ENCODE data around the gene TFPI.

Gene TFPI

GRCh38 chr2:187419808-187420207 lies 134.4 kb downstream of the TFPI start:
- no peak overlapping the region for H3K4me3 ChIP-seq (ENCODE audit: low read length)
- TF ChIP-seq, protein P1, sequence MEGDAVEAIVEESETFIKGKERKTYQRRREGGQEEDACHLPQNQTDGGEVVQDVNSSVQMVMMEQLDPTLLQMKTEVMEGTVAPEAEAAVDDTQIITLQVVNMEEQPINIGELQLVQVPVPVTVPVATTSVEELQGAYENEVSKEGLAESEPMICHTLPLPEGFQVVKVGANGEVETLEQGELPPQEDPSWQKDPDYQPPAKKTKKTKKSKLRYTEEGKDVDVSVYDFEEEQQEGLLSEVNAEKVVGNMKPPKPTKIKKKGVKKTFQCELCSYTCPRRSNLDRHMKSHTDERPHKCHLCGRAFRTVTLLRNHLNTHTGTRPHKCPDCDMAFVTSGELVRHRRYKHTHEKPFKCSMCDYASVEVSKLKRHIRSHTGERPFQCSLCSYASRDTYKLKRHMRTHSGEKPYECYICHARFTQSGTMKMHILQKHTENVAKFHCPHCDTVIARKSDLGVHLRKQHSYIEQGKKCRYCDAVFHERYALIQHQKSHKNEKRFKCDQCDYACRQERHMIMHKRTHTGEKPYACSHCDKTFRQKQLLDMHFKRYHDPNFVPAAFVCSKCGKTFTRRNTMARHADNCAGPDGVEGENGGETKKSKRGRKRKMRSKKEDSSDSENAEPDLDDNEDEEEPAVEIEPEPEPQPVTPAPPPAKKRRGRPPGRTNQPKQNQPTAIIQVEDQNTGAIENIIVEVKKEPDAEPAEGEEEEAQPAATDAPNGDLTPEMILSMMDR (IDR thresholded peaks at IDR 0.05; ENCODE audit: insufficient read depth, low read depth, low read length, missing control alignments), result no peak
- DNase-seq (ENCODE audit: low read depth), result no peak

DNA sequence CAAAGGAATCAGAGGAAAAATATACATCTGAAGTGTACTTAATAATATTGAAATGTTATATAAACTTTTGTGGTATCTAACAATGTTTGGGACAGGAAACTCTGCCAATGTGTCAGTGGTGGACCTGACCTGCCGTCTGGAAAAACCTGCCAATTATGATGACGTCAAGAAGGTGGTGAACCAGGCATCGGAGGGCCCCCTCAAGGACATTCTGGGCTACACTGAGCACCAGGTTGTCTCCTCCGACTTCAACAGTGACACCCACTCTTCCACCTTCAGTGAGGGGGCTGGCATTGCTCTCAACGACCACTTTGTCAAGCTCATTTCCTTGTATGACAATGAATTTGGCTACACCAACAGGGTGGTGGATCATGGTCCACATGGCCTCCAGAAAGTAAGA lies 138.8 kb downstream of the TFPI start:
- H3K4me3 ChIP-seq (ENCODE audit: low read length), result no peak overlapping the region
- no peak for DNase-seq (ENCODE audit: low read depth)
- TF ChIP-seq, protein P1 (IDR thresholded peaks at IDR 0.05; ENCODE audit: insufficient read depth, low read depth, low read length, missing control alignments), result no peak

Measured in epithelial cell of esophagus (primary cell).